Left ventricle myocardium inferior (tissue), 1 donor: ENCODE data around the gene CCND1. TPM values are rescaled to one million over a fixed set of nuclear protein-coding genes. Genes with fewer than 3 reads are reported as not detected.

Experiments used
- DNase-seq: peaks from one replicate; pipeline ENCODE4 v3.0.0-alpha.2; 2020
- H3K27ac ChIP-seq: fragments of 200-600 bp; replicated peaks from 2 replicates; pipeline ENCODE4 v1.8.0; 2021
- H3K27me3 ChIP-seq: fragments of 200-600 bp; 2 replicates; pipeline ENCODE4 v1.8.0; 2021; ENCODE audit warnings: low read depth
- H3K36me3 ChIP-seq: fragments of 200-600 bp; 2 replicates; pipeline ENCODE4 v1.8.0; 2021
- H3K4me1 ChIP-seq: fragments of 200-600 bp; 2 replicates; pipeline ENCODE4 v1.8.0; 2021
- H3K4me3 ChIP-seq: fragments of 200-600 bp; 2 replicates; pipeline ENCODE4 v1.8.0; 2021; ENCODE audit warnings: mild to moderate bottlenecking, moderate library complexity
- H3K9me3 ChIP-seq: fragments of 200-600 bp; replicated peaks from 2 replicates; pipeline ENCODE4 v1.8.0; 2021
- CTCF ChIP-seq: fragments of 200-600 bp; IDR thresholded peaks from 2 replicates; pipeline ENCODE4 v1.8.0; 2021; ENCODE audit warnings: antibody characterized with exemption, mild to moderate bottlenecking, borderline replicate concordance
- intact Hi-C: fragments of 100-400 bp; cut with micrococcal nuclease; formaldehyde crosslinking; loops from one replicate; pipeline ENCODE4 v1.11.0; 2022
- total RNA-seq: library from RNA; stranded (reverse); fragmentation: NEBNext Ultra II Directional; extraction: Animal tissue kit (Norgen Biotek cat#: 25700); gene quantifications from one replicate; pipeline ENCODE4 v1.2.1, GENCODE V29; 2021
- donor health status: DM: no; HTN: yes; CAD: no; lungs with severe emphysema.

CCND1 gene
- total RNA-seq, 1 donor from 2014 or later = 160 TPM

- intact Hi-C loops = no loop called here
Measured at GRCh38 chr11:69652999-69653398, 12.0 kb downstream of the CCND1 start.

GRCh38 chr11:69653406-69653960, 12.5 kb downstream of the CCND1 start:
- no peak overlapping the region for H3K27ac ChIP-seq
- peaks cover 36% of the 10 kb centered on the region for H3K4me1 ChIP-seq
- intact Hi-C loops = no loop called here
- peaks cover 61% of the 10 kb centered on the region for H3K36me3 ChIP-seq
- TF ChIP-seq CTCF = no peak
- H3K9me3 ChIP-seq = no peaks in the 10 kb centered on the region
- no peaks in the 10 kb centered on the region for H3K27me3 ChIP-seq
- DNase-seq = no peak
- no peak overlapping the region for H3K4me3 ChIP-seq

More at GRCh38 chr11:69652999-69653398, 12.0 kb downstream of the CCND1 start:
- Histone ChIP-seq H3K36me3 (peaks cover 66% of the 10 kb centered on the region), H3K27ac (no peak overlapping the region), H3K4me1 (peaks cover 41% of the 10 kb centered on the region), H3K4me3 (no peak overlapping the region), H3K9me3 (no peaks in the 10 kb centered on the region), H3K27me3 (no peaks in the 10 kb centered on the region)
- no peak for DNase-seq
- TF ChIP-seq CTCF = no peak

- Histone ChIP-seq H3K4me1 (peaks cover 31% of the 10 kb centered on the region), H3K4me3 (no peak overlapping the region), H3K36me3 (peaks cover 54% of the 10 kb centered on the region), H3K27ac (no peak overlapping the region), H3K9me3 (no peaks in the 10 kb centered on the region), H3K27me3 (no peaks in the 10 kb centered on the region)
- DNase-seq = no peak
- intact Hi-C loops = no loop called here
- no peak for TF ChIP-seq CTCF
Measured at GRCh38 chr11:69654001-69654659, 13.2 kb downstream of the CCND1 start.

- TF ChIP-seq CTCF = no peak
- intact Hi-C loops = no loop called here
- H3K36me3 ChIP-seq = peaks cover 47% of the 10 kb centered on the region
Measured at GRCh38 chr11:69654660-69655478, 13.9 kb downstream of the CCND1 start.

GRCh38 chr11:69655479-69656428, 14.8 kb downstream of the CCND1 start:
- Histone ChIP-seq H3K27me3 (no peaks in the 10 kb centered on the region), H3K9me3 (no peaks in the 10 kb centered on the region), H3K36me3 (peaks cover 40% of the 10 kb centered on the region), H3K4me3 (no peak overlapping the region), H3K4me1 (peaks cover 14% of the 10 kb centered on the region), H3K27ac (no peak overlapping the region)
- TF ChIP-seq CTCF = no peak
- DNase-seq = no peak
- intact Hi-C loops = no loop called here

More at GRCh38 chr11:69654660-69655478, 13.9 kb downstream of the CCND1 start:
- Histone ChIP-seq H3K4me3 (no peak overlapping the region), H3K9me3 (no peaks in the 10 kb centered on the region), H3K27ac (no peak overlapping the region), H3K4me1 (peaks cover 23% of the 10 kb centered on the region), H3K27me3 (no peaks in the 10 kb centered on the region)
- no peak for DNase-seq
